ENCODE data around the gene ZNF296.

DNA sequence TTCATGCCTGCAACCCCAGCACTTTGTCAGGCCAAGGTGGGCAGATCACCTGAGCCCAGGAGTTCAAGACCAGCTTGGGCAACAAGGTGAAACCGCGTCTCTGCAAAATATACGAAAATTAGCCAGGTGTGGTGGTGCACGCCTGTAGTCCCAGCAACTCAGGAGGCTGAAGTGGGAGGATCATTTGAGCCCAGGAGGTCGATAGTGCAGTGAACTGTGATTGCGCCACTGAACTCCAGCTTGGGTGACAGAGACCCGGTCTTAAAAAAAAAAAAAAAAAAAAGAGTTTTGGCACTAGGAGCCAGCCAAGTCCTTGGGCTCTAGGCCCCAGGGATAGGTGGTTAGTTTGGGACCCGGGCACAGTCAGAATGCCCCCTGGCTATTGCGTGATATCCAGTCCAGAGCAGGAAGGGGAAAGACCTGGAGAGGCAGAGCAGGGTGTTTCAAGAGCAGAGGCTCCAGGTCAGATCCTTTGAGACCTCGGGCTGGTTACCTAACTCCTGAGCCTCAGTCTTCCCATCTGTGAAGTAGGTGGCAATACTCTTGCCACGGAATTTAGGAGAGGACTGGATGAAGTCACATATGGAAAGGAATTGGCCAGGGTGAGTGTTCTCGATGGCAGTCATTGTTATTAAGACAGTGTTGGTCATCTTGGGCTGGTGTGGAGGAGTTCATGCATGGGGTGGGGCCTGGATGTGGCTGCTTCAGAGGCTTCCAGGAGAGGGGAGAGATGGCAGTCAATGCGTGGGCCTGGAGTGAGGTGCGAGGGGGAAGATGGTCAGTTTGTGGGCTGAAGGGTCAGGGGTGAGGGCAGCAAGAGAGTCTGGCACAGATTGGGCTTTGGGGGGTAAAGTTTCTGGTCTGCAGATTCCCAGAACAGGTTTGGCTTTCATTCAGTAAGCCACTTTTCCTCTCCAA lies 19.5 kb upstream of the ZNF296 start:
- TF ChIP-seq, protein P1, sequence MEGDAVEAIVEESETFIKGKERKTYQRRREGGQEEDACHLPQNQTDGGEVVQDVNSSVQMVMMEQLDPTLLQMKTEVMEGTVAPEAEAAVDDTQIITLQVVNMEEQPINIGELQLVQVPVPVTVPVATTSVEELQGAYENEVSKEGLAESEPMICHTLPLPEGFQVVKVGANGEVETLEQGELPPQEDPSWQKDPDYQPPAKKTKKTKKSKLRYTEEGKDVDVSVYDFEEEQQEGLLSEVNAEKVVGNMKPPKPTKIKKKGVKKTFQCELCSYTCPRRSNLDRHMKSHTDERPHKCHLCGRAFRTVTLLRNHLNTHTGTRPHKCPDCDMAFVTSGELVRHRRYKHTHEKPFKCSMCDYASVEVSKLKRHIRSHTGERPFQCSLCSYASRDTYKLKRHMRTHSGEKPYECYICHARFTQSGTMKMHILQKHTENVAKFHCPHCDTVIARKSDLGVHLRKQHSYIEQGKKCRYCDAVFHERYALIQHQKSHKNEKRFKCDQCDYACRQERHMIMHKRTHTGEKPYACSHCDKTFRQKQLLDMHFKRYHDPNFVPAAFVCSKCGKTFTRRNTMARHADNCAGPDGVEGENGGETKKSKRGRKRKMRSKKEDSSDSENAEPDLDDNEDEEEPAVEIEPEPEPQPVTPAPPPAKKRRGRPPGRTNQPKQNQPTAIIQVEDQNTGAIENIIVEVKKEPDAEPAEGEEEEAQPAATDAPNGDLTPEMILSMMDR (IDR thresholded peaks at IDR 0.05; ENCODE audit: insufficient read depth, low read length, poor library complexity, severe bottlenecking) = no peak
- no peak for TF ChIP-seq EZH2phosphoT487 (conservative IDR thresholded peaks at IDR 0.05; ENCODE audit: low read length)
